ENCODE results near the gene NTM.

The NTM gene

DNA sequence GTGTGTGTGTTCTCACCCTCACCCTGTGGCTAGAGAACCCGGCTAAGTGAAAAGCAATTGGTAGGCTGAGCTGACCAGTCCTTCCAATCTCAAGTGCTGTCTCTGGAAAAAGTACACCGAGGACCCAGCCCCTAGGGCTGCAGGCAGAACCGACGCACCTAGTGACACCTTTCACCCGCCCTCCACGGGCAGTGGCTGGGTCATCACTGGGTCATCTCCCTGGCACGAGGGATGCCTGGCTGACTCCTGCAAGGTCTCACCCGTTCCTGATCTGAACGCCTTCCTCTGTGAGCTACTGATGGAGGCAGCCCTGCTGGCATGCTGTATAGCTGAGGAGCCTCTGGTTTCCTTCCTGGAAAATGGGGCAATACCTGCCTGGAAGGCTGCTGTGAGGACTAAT lies 311.5 kb downstream of the NTM start:
- H3F3A ChIP-seq (ENCODE audit: control insufficient read depth, insufficient read depth): no peaks in the 10 kb centered on the region
- H3K9me2 ChIP-seq (replicated peaks; ENCODE audit: control insufficient read depth, low read length): no peaks in the 10 kb centered on the region
- H3K9me3 ChIP-seq (ENCODE audit: control insufficient read depth, insufficient read depth, low read length): no peaks in the 10 kb centered on the region
- no peak overlapping the region for H3K4me3 ChIP-seq (ENCODE audit: low read length)
- no peak overlapping the region for H3K27ac ChIP-seq (ENCODE audit: low read depth, low read length)
- no peaks in the 10 kb centered on the region for H3K79me2 ChIP-seq (ENCODE audit: control insufficient read depth, low read length)
- H3K36me3 ChIP-seq (ENCODE audit: control insufficient read depth, low read length): no peaks in the 10 kb centered on the region
- no peaks in the 10 kb centered on the region for H3K27me3 ChIP-seq (ENCODE audit: control insufficient read depth, low read length)
- no peak overlapping the region for H3K4me2 ChIP-seq (ENCODE audit: low read length)
- TF ChIP-seq CTCF (IDR thresholded peaks at IDR 0.05; ENCODE audit: low read depth, low read length, poor library complexity, severe bottlenecking) (no peak), EZH2phosphoT487 (IDR thresholded peaks at IDR 0.05; ENCODE audit: borderline replicate concordance, low read length) (no peak)
- no peaks in the 10 kb centered on the region for H4K20me1 ChIP-seq (ENCODE audit: control insufficient read depth, insufficient read depth, low read depth, low read length)
- no peaks in the 10 kb centered on the region for H3K4me1 ChIP-seq (ENCODE audit: control insufficient read depth, low read length)

- Histone ChIP-seq H3K79me2 (ENCODE audit: control insufficient read depth, low read length) (no peaks in the 10 kb centered on the region), H4K20me1 (ENCODE audit: control insufficient read depth, insufficient read depth, low read depth, low read length) (no peaks in the 10 kb centered on the region), H3K4me3 (ENCODE audit: low read length) (no peak overlapping the region), H3K9me3 (ENCODE audit: control insufficient read depth, insufficient read depth, low read length) (no peaks in the 10 kb centered on the region), H3K9me2 (replicated peaks; ENCODE audit: control insufficient read depth, low read length) (no peaks in the 10 kb centered on the region), H3K27ac (ENCODE audit: low read depth, low read length) (no peak overlapping the region), H3K36me3 (ENCODE audit: control insufficient read depth, low read length) (no peaks in the 10 kb centered on the region), H3K27me3 (ENCODE audit: control insufficient read depth, low read length) (no peaks in the 10 kb centered on the region), H3K4me2 (ENCODE audit: low read length) (no peak overlapping the region), H3K4me1 (ENCODE audit: control insufficient read depth, low read length) (no peaks in the 10 kb centered on the region), H3F3A (ENCODE audit: control insufficient read depth, insufficient read depth) (no peaks in the 10 kb centered on the region)
- TF ChIP-seq EZH2phosphoT487 (IDR thresholded peaks at IDR 0.05; ENCODE audit: borderline replicate concordance, low read length) (no peak), CTCF (IDR thresholded peaks at IDR 0.05; ENCODE audit: low read depth, low read length, poor library complexity, severe bottlenecking) (no peak)
Measured at GRCh38 chr11:131682373-131683015, 312.1 kb downstream of the NTM start.

DNA sequence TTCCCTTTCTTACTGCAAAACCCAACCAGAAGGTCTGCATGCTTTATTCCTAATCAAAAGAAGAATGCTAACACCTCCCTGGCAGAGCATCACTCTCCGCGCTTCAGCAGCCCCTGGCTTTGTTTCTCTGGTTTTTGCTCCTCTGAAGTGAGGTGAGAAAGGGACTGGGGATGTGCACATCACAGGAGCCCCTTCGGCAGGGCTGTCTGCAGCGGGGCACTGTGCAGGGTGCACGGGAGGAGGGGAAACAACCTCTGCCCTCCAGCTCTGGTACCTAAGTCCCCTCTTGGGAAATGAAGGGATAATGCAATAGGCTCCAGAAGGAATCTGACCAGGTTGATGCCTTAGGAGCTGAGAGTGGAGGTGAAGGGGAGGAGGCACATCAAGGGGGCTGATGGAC lies 312.7 kb downstream of the NTM start:
- H3K27me3 ChIP-seq (ENCODE audit: control insufficient read depth, low read length): no peaks in the 10 kb centered on the region
- H3K9me2 ChIP-seq (replicated peaks; ENCODE audit: control insufficient read depth, low read length): no peaks in the 10 kb centered on the region
- H3K4me2 ChIP-seq (ENCODE audit: low read length): no peak overlapping the region
- no peaks in the 10 kb centered on the region for H3F3A ChIP-seq (ENCODE audit: control insufficient read depth, insufficient read depth)
- no peak overlapping the region for H3K27ac ChIP-seq (ENCODE audit: low read depth, low read length)
- H3K4me1 ChIP-seq (ENCODE audit: control insufficient read depth, low read length): no peaks in the 10 kb centered on the region
- H4K20me1 ChIP-seq (ENCODE audit: control insufficient read depth, insufficient read depth, low read depth, low read length): no peaks in the 10 kb centered on the region
- H3K79me2 ChIP-seq (ENCODE audit: control insufficient read depth, low read length): no peaks in the 10 kb centered on the region
- H3K9me3 ChIP-seq (ENCODE audit: control insufficient read depth, insufficient read depth, low read length): no peaks in the 10 kb centered on the region
- TF ChIP-seq CTCF (IDR thresholded peaks at IDR 0.05; ENCODE audit: low read depth, low read length, poor library complexity, severe bottlenecking) (no peak), EZH2phosphoT487 (IDR thresholded peaks at IDR 0.05; ENCODE audit: borderline replicate concordance, low read length) (no peak)
- H3K4me3 ChIP-seq (ENCODE audit: low read length): no peak overlapping the region
- H3K36me3 ChIP-seq (ENCODE audit: control insufficient read depth, low read length): no peaks in the 10 kb centered on the region
